NCI-H82 treated with DMSO at 0.1 percent for 48 hours (cell line): Measurements from ENCODE around the gene DIAPH1.
A peak's percentile ranks its signal among the peaks of the same experiment; 100 is the strongest.

Source experiments
- DNase-seq: peaks from one replicate; lab custom pipeline; 2025; ENCODE audit not compliant: unreplicated experiment; lab: John Stamatoyannopoulos, UW

The DIAPH1 gene

DNA sequence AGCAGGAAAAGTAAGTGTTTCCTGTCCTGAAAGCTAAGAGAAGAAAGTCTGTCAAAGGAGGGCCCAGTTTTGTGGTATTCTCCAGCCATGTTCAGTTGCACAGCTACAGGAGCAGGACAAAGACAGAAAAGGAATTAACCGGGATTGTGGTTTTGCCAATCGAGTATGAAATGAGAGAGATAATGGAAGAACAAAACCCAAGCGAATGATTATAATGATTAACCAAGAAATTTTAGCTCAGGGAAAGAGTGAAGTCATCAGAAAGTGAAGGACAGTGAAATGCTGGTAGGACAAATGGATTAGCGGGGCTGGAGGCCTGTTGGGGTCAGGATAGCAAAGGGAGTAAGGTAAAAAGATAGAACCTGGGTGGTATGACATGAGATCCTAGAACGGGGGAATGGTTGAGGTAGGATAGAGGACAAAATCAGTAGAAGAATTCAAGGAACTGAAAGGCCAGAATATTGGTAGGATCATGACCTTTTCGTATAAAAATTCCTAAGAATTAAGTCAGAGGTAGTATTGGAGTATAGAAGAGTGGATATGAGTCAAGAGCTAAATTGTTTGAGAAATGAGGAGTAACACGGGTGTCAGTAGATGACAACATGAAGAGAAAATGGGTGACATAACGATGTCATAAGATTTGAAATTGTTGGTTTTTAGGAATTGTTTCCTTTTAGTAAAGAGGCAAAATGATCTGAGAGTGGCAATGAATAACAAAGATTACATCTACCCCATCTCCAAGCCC is 52.8 kb downstream of the DIAPH1 start:
- no peak for DNase-seq

- DNase-seq = peak; percentile 71
Observed at GRCh38 chr5:141564216-141564692, 54.5 kb downstream of the DIAPH1 start.

DNA sequence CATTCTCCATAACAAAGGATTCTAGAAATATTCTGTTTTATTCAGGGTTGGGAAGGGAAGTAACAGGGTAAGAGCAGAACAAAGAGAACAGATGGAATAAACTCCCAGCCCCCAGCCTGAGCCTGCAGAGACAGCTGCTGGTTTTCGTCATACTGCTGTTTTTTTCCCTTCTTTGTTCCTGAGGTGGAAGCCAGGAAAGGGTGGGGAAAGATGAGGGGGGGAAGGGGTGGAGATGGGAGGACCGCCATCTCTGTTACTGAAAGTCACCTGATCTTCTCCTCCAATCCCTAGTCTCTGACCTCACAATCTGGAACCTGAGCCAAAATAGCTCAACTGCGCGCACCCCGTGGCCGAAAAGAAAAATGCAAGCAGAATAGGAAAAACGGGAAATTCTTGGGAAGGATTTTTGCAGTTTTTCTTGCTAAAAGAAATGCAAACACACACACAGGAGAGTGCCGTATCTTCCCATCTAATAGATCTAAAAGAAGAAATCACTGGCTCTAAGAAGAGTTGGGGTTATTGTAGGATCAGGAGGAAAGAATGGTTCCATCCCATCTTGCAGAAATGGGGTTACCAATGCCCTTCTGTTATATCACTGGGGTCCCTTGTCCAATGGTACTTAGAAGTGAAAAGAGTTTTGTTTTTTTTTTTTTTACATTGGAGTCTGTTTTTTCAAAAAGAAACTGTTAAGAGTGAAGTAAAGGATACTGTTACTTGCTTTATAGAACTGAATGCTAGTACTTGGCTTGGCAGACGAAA is 57.9 kb downstream of the DIAPH1 start:
- peak; percentile 96 for DNase-seq

DNA sequence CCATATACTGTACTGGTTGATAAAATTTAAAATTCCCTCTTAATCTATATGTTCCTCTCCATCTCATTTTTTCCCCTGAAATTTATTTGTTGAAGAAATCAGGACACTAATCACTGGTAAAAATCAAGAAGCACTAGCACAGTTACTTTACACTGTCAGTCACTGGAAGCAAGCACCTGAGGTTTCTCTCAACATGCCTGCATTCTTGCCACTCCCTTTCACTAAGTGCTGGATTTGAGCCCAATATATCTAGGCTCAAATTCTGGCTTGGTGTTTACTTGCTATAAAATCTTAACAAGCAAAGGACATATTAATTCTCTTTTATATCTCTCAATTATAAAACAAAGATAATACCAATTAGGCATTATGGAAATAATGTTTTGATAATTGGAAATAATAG is 58.6 kb downstream of the DIAPH1 start:
- peak; percentile 30 for DNase-seq

DNA sequence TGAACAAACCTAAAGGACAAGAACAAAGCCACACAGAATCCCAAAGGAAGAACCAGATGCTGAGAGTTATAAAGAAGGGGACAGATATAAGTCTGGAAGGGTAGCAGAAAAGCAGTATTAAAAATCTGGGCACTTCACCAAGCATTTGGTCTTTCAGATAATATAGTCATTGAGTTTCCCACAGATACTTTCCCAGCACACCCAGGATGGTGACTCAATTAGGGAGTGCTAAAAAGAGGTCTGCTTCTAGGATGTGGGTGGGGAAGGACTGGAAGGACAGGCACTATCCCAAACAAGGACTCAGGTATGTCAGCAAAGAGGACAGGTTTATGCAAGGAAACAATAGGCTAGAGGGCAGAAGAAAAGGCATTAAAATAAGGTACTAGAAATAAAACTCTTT is 59.3 kb downstream of the DIAPH1 start:
- DNase-seq = no peak

GRCh38 chr5:141558150-141558549 is 60.6 kb downstream of the DIAPH1 start:
- no peak for DNase-seq

GRCh38 chr5:141557681-141558136 is 61.1 kb downstream of the DIAPH1 start:
- DNase-seq = peak; percentile 71

DNA sequence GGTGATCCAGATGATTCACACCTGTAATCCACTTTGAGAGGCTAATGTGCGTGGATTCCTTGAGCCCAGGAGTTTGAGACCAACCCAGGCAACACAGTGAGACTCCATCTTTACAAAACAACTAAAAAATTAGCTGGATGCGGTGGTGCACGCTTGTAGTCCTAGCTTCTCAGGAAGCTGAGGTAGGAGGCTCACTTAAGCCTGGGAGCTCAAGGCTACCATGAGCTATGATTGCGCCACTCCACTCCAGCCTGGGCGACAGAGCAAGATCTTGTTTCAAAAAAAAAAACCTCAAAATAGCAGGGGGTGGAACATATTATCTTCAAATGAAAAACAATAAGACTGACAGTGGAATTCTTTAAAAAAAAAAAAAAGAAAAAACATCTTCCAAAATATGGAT is 70.9 kb downstream of the DIAPH1 start:
- no peak for DNase-seq

- no peak for DNase-seq
Observed at GRCh38 chr5:141547488-141547887, 71.3 kb downstream of the DIAPH1 start.

DNA sequence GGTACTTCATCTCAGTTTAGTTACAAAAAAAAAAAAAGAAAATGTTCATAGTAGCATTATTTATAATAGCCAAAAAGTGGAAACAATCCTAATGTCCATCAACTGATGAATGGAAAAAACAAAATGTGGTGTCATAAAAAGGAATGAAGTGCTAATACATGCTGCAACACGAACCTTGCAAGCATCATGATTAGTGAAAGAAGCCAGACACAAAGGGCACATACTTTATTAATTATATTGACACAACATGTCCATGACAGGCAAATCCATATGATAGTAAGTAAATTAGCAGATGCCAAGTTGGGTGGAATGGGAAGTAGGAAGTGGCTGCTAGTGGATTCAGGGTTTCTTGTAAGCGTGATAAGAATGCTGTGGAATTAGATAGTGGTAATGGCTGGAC is 75.7 kb downstream of the DIAPH1 start:
- no peak for DNase-seq

DNA sequence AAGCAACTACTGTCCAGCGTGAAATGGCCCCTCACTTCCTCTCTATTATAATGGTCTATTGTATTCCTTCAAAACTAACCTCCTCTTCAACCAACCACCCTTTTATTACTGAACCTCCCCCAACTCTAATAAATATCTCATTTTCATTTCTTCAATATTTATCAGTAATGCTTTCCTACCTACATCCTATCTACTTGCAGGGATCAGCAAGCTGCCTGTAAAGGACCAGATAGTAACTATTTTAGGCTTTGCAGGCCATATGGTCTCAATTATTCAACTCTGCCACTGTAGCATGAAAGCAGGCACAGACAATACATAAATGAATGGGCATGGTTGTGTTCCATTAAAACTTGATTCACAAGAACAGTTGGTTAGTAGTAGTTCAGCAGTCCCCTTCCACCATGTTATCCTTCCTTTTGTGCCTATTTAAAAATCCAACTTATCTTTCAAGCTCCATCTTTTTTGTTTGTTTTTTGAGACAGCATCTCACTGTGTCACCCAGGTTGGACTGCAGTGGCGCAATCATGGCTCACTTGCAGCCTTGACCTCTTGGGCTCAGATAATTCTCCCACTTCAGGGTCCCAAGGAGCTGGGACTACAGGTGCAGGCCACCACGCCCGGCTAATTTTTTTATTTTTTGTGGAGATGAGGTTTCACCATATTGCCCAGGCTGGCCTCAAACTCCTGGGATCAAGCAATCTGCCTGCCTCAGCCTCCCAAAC is 84.1 kb downstream of the DIAPH1 start:
- DNase-seq = no peak

DNA sequence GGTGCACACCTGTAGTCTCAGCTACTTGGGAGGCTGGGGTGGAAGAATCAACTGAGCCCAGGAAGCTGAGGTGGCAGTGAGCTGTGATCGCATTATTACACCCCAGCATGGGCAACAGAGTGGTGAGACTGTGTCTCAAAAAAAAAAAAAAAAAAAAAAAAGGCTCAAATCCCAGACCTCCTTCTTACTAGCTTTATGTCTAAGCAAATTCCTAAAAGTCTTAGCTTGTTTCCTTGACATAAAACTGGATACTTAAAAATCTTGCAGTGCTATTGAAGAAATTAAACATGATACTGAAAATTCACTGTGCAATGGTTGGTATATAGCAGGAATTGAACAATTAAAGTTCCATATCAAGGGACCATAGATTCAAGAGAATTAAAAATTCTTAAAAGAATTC is 84.9 kb downstream of the DIAPH1 start:
- DNase-seq = no peak

- DNase-seq = no peak
Observed at GRCh38 chr5:141532726-141533125, 86.1 kb downstream of the DIAPH1 start.

DNA sequence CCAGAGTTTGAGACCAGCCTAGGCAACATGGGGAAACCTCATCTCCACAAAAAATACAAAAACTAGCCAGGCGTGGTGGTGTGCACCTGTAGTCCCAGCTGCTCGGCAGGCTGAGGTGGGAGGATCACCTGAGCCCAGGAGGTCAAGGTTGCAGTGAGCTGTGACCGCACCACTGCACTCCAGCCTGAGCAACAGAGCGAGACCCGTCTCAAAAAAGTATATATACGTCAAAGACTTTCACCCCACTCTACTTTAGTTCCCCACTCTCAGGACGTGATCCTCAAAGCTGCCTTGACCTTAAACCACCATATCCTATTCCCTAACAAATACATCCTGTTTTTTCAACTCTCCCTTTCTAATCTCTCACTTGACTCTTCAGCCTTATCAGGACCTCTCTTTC is 88.9 kb downstream of the DIAPH1 start:
- no peak for DNase-seq

- DNase-seq = no peak
Observed at GRCh38 chr5:141529002-141529401, 89.8 kb downstream of the DIAPH1 start.

- no peak for DNase-seq
Observed at GRCh38 chr5:141528291-141528984, 90.4 kb downstream of the DIAPH1 start.

- no peak for DNase-seq
Observed at GRCh38 chr5:141527426-141527825, 91.4 kb downstream of the DIAPH1 start.

- DNase-seq = no peak
Observed at GRCh38 chr5:141525653-141526052, 93.1 kb downstream of the DIAPH1 start.

DNA sequence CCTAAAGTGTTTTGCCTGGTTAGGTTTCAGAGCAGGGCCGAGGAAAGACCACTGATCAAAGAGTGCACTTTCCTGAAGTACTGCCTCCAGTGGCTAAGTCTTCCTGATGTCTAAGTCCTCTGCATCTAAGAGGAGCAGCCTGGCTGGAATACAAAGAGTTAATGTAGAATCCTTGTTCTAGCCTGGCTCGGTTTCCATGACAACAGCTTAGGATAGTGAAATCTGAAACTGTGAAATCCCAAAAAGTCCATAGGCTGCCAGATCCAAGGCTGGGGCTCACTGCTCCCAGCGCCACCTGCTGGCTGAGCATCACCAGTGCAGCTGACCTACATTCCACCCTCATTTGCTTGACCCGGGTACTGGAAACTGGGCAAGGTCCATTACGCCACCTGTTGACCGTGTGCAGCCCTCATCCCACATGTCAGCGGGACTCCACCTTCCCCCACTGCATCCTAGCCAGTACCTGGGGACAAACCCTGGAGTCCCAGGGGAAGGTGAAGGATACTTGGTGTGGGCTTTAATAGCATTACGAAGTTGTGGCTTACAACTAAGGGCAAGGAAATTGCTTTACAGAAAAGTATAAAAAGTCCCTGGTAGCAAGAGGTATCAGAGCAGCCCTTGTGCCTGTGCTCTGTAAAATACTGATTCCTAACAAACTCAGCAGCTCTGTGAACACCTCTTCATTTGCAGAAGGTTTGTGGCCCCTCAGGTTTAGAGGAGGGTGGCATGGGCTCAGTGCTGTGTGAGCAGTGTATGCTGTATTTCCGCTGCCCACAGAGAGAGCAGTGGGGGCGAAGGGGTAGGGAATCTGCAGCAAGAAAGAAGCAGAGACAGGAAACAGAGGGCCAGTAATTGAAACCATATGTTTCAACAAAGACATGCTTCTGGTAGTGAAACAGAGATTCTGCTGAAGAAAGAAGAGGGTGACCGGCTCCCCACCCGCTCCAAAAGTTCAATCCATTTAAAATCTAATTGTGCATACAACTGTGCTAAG is 93.9 kb downstream of the DIAPH1 start:
- peak; percentile 61 for DNase-seq

DNA sequence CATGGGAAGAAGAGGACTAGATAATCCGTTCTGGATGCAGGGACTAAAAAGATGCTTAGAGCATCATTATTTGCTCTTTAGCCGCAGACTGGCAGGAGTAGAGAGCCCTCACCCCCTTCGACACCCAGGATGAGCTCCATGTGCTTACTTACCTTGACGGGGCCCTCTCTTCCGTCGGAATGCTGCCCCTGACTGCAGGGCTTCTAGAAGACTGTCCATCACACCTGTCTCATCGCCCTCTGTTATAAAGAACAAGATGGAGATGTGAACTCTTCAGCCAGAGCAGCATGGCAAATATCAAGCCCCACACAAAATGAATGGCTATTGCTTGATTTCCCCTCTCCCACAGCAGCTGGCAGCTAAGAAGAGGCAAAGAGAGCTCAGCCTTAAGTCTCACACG is 94.8 kb downstream of the DIAPH1 start:
- no peak for DNase-seq
